Measurements from ENCODE around the gene NPBWR2. TPM values are rescaled to one million over a fixed set of nuclear protein-coding genes. Genes with fewer than 3 reads are reported as not detected.

Gene NPBWR2
- polyA plus RNA-seq, 1 of the 3 experiments (the other 2 are of a cell fraction), result not detected

- no peaks in the 10 kb centered on the region for H3F3A ChIP-seq (replicated peaks; ENCODE audit: insufficient read depth)
- 41% methylated on average over 10 of the region's 13 CpGs for WGBS (ENCODE audit: low lambda C conversion rate)
- CTCF ChIA-PET, result interaction anchor here (1.4 to 1.7 kb wide), 2 partner anchors 17 to 20 kb away, joined by 3 to 8 read pairs; no protein-coding TSS in a partner anchor
Measured at GRCh38 chr20:64140061-64140931, 32.9 kb upstream of the NPBWR2 start.

More at GRCh38 chr20:64140061-64140931, 32.9 kb upstream of the NPBWR2 start:
- H2AFZ ChIP-seq (ENCODE audit: low read depth), result no peak overlapping the region
- H3K79me2 ChIP-seq (ENCODE audit: insufficient read depth), result no peaks in the 10 kb centered on the region
- no peak overlapping the region for H3K9ac ChIP-seq
- peak; percentile 9 for DNase-seq
- POLR2A ChIA-PET, result no interaction called here
- H3K9me3 ChIP-seq, result no peaks in the 10 kb centered on the region
- H3K9me2 ChIP-seq, result no peaks in the 10 kb centered on the region
- no peak overlapping the region for H3K4me3 ChIP-seq (ENCODE audit: low read depth in 2 of 2, low read length in 1 of 2)
- H3K4me1 ChIP-seq (ENCODE audit: control insufficient read depth in 1 of 2, insufficient read depth in 2 of 2, low read depth in 1 of 2, low read length in 1 of 2), result no peaks in the 10 kb centered on the region; a peak in 1 of 4 replicates
- no peak overlapping the region for H3K27ac ChIP-seq (ENCODE audit: low read depth in 2 of 2, low read length in 1 of 2)
- no peaks in the 10 kb centered on the region for H3K27me3 ChIP-seq (ENCODE audit: insufficient read depth)
- H3K36me3 ChIP-seq (replicated peaks in 1 of 2; ENCODE audit: control insufficient read depth in 1 of 2, insufficient read depth in 2 of 2, low read length in 1 of 2), result no peaks in the 10 kb centered on the region
- no peak overlapping the region for H3K4me2 ChIP-seq
- no peaks in the 10 kb centered on the region for H4K20me1 ChIP-seq (ENCODE audit: insufficient read depth)
- TF ChIP-seq RCOR1 (IDR thresholded peaks at IDR 0.05; ENCODE audit: low read length) (no peak), GATA2 (CRISPR knock-in tag; IDR thresholded peaks at IDR 0.05) (no peak), NFIC (IDR thresholded peaks at IDR 0.05; ENCODE audit: borderline replicate concordance) (no peak), EZH2phosphoT487 (IDR thresholded peaks at IDR 0.05; ENCODE audit: borderline replicate concordance, low read depth) (no peak), CHD2 (IDR thresholded peaks at IDR 0.05; ENCODE audit: low read length, partially characterized antibody) (no peak), JUND (IDR thresholded peaks at IDR 0.05) (no peak), USF1 (IDR thresholded peaks at IDR 0.05; ENCODE audit: borderline replicate concordance, low read depth) (no peak), NRF1 (IDR thresholded peaks at IDR 0.05; ENCODE audit: low read depth, low read length) (no peak), ZBTB33 (IDR thresholded peaks at IDR 0.05; ENCODE audit: borderline replicate concordance, low read depth) (no peak), FOXJ3 (CRISPR knock-in tag; IDR thresholded peaks at IDR 0.05) (no peak), SMC3 (IDR thresholded peaks at IDR 0.05; ENCODE audit: low read depth, low read length) (no peak), EP300 (IDR thresholded peaks at IDR 0.05; ENCODE audit: borderline replicate concordance in 1 of 2, low read depth in 1 of 2, low read length in 1 of 2) (no peak)
- TF ChIP-seq, protein P1, sequence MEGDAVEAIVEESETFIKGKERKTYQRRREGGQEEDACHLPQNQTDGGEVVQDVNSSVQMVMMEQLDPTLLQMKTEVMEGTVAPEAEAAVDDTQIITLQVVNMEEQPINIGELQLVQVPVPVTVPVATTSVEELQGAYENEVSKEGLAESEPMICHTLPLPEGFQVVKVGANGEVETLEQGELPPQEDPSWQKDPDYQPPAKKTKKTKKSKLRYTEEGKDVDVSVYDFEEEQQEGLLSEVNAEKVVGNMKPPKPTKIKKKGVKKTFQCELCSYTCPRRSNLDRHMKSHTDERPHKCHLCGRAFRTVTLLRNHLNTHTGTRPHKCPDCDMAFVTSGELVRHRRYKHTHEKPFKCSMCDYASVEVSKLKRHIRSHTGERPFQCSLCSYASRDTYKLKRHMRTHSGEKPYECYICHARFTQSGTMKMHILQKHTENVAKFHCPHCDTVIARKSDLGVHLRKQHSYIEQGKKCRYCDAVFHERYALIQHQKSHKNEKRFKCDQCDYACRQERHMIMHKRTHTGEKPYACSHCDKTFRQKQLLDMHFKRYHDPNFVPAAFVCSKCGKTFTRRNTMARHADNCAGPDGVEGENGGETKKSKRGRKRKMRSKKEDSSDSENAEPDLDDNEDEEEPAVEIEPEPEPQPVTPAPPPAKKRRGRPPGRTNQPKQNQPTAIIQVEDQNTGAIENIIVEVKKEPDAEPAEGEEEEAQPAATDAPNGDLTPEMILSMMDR (IDR thresholded peaks at IDR 0.05), result no peak
- TF ChIP-seq, protein P2, sequence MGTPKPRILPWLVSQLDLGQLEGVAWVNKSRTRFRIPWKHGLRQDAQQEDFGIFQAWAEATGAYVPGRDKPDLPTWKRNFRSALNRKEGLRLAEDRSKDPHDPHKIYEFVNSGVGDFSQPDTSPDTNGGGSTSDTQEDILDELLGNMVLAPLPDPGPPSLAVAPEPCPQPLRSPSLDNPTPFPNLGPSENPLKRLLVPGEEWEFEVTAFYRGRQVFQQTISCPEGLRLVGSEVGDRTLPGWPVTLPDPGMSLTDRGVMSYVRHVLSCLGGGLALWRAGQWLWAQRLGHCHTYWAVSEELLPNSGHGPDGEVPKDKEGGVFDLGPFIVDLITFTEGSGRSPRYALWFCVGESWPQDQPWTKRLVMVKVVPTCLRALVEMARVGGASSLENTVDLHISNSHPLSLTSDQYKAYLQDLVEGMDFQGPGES (IDR thresholded peaks at IDR 0.05; ENCODE audit: low read depth, low read length), result no peak

Measured in SK-N-SH (cell line).